Inferior parietal cortex (tissue), 1 donor: ENCODE measurements around the gene NR6A1.
"Not testable (repeated sequence)": the region's sequence is repeated elsewhere in the genome, so short reads cannot be mapped to it uniquely, and the experiment has no call there.

Experiments used
- DNase-seq: peaks from one replicate; pipeline ENCODE4 v3.0.0-alpha.2; 2016; ENCODE audit errors: extremely low spot score

Gene NR6A1

GRCh38 chr9:124760719-124761118 lies 10.4 kb downstream of the NR6A1 start:
- DNase-seq = no peak

- no peak for DNase-seq
Measured at GRCh38 chr9:124759327-124759726, 11.8 kb downstream of the NR6A1 start.

GRCh38 chr9:124758691-124759090 lies 12.4 kb downstream of the NR6A1 start:
- DNase-seq = no peak

GRCh38 chr9:124758061-124758460 lies 13.1 kb downstream of the NR6A1 start:
- DNase-seq = no peak

GRCh38 chr9:124757616-124758015 lies 13.5 kb downstream of the NR6A1 start:
- DNase-seq = no peak

- no peak for DNase-seq
Measured at GRCh38 chr9:124756011-124756410, 15.1 kb downstream of the NR6A1 start.

- no peak for DNase-seq
Measured at GRCh38 chr9:124755061-124755460, 16.1 kb downstream of the NR6A1 start.

GRCh38 chr9:124754289-124754688 lies 16.8 kb downstream of the NR6A1 start:
- no peak for DNase-seq

GRCh38 chr9:124752967-124753366 lies 18.1 kb downstream of the NR6A1 start:
- DNase-seq = no peak

- DNase-seq = no peak
Measured at GRCh38 chr9:124749781-124750180, 21.3 kb downstream of the NR6A1 start.

GRCh38 chr9:124749284-124749683 lies 21.8 kb downstream of the NR6A1 start:
- no peak for DNase-seq

GRCh38 chr9:124747065-124747464 lies 24.0 kb downstream of the NR6A1 start:
- no peak for DNase-seq

GRCh38 chr9:124743686-124744348 lies 27.3 kb downstream of the NR6A1 start:
- DNase-seq = no peak

- no peak for DNase-seq
Measured at GRCh38 chr9:124742940-124743339, 28.2 kb downstream of the NR6A1 start.

- DNase-seq = no peak
Measured at GRCh38 chr9:124741662-124742061, 29.4 kb downstream of the NR6A1 start.

- DNase-seq = no peak
Measured at GRCh38 chr9:124741149-124741548, 30.0 kb downstream of the NR6A1 start.

GRCh38 chr9:124739360-124739759 lies 31.8 kb downstream of the NR6A1 start:
- no peak for DNase-seq

GRCh38 chr9:124738075-124738474 lies 33.0 kb downstream of the NR6A1 start:
- DNase-seq = not testable (repeated sequence)

- DNase-seq = no peak
Measured at GRCh38 chr9:124735121-124735520, 36.0 kb downstream of the NR6A1 start.

- not testable (repeated sequence) for DNase-seq
Measured at GRCh38 chr9:124734741-124735083, 36.4 kb downstream of the NR6A1 start.

GRCh38 chr9:124733964-124734740 lies 37.0 kb downstream of the NR6A1 start:
- DNase-seq = no peak

GRCh38 chr9:124730772-124731171 lies 40.3 kb downstream of the NR6A1 start:
- no peak for DNase-seq

- no peak for DNase-seq
Measured at GRCh38 chr9:124726886-124727285, 44.2 kb downstream of the NR6A1 start.

- DNase-seq = no peak
Measured at GRCh38 chr9:124725068-124725452, 46.1 kb downstream of the NR6A1 start.
